ENCODE results near the gene STK32B. TPM values are rescaled to one million over a fixed set of nuclear protein-coding genes. Genes with fewer than 3 reads are reported as not detected.

The STK32B gene
- total and polyA plus RNA-seq, 2 of the 8 experiments (the other 6 are each of a cell fraction or from before 2014, with no cell fraction given) = 2.3 to 2.5 TPM

DNA sequence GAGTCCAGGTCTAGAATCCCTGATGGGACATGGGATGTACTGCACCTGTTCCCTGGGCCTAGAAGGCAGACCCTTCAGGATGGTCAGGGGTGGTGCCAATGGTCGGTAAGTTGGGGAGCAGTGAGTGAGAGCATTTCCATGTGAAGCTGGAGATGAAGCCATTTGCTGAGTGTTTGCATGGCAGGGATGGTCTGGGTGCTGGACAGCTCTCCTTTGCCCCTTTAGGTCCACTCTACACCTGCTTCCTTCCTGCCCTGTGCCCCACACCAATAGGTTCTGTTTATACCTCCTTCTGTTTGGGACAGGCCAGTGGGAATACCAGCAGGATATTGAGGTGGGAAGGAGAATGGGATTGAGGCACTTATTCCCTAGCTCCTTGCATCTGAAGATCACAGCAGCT lies 181.3 kb downstream of the STK32B start:
- WGBS, 2 experiments (ENCODE audit: extremely low coverage in 1 of 2, insufficient coverage in 1 of 2, insufficient read length in 1 of 2, insufficient replicate concordance in 2 of 2, low coverage in 1 of 2, low lambda C conversion rate in 2 of 2, missing lambda C conversion rate in 1 of 2) = 88% methylated on average over 1 of the region's 1 CpG; no CpG with 5 or more reads in 1 of the 2 experiments
- H3K79me2 ChIP-seq (ENCODE audit: control insufficient read depth in 1 of 2, insufficient read depth in 2 of 2, low read length in 2 of 2) = no peaks in the 10 kb centered on the region
- H3K4me2 ChIP-seq (ENCODE audit: insufficient read depth in 1 of 2, low read depth in 2 of 2, low read length in 2 of 2) = no peak overlapping the region
- ChIA-PET CTCF (ENCODE audit: partially characterized antibody) (interaction anchor here (0.6 to 0.7 kb wide), 2 partner anchors 11 to 30 kb away, joined by 3 to 4 read pairs; no protein-coding TSS in a partner anchor), POLR2A (ENCODE audit: partially characterized antibody) (no interaction called here)
- H4K8ac ChIP-seq (ENCODE audit: extremely low read depth, insufficient read depth, low read length) = no peak overlapping the region
- TF ChIP-seq TAF1 (IDR thresholded peaks at IDR 0.05; ENCODE audit: low read depth, low read length) (no peak), CTBP2 (IDR thresholded peaks at IDR 0.05; ENCODE audit: borderline replicate concordance, insufficient read depth, insufficient read length, low read length) (no peak), FOSL1 (IDR thresholded peaks at IDR 0.05; ENCODE audit: insufficient read depth, low read depth, low read length) (no peak), YY1 (IDR thresholded peaks at IDR 0.05; ENCODE audit: low read depth, low read length) (no peak), BCL11A (IDR thresholded peaks at IDR 0.05; ENCODE audit: low read depth in 2 of 2, low read length in 2 of 2) (no peak), KDM1A (IDR thresholded peaks at IDR 0.05; ENCODE audit: borderline replicate concordance, low read length) (no peak), BACH1 (IDR thresholded peaks at IDR 0.05; ENCODE audit: low read length) (no peak), SP1 (IDR thresholded peaks at IDR 0.05; ENCODE audit: low read depth, low read length) (no peak), HDAC2 (IDR thresholded peaks at IDR 0.05; ENCODE audit: borderline replicate concordance in 1 of 2, low read depth in 2 of 2, low read length in 2 of 2) (no peak)
- no peak overlapping the region for H2AK5ac ChIP-seq (ENCODE audit: low read depth, low read length)
- no peak for FAIRE-seq
- H3K4me3 ChIP-seq (ENCODE audit: extremely low read depth in 1 of 4, insufficient read depth in 2 of 4, low read depth in 3 of 4, low read length in 4 of 4) = no peak overlapping the region
- H3K79me1 ChIP-seq (ENCODE audit: low read depth, low read length) = no peaks in the 10 kb centered on the region
- H4K20me1 ChIP-seq (replicated peaks in 1 of 2; ENCODE audit: control insufficient read depth in 1 of 2, insufficient read depth in 2 of 2, low read length in 2 of 2) = no peaks in the 10 kb centered on the region
- no peaks in the 10 kb centered on the region; a peak in 1 of 7 replicates for H3K4me1 ChIP-seq (replicated peaks in 1 of 4; ENCODE audit: control insufficient read depth in 3 of 4, insufficient read depth in 4 of 4, low read length in 3 of 4)
- no peak overlapping the region for H2BK15ac ChIP-seq (ENCODE audit: low read length)
- H4K91ac ChIP-seq (replicated peaks; ENCODE audit: insufficient read length, low read length) = no peak overlapping the region
- no peak overlapping the region for H2BK20ac ChIP-seq (ENCODE audit: low read length)
- H3K9ac ChIP-seq (replicated peaks in 1 of 4; ENCODE audit: extremely low read depth in 1 of 4, low read depth in 3 of 4, low read length in 3 of 4) = no peak overlapping the region
- no peaks in the 10 kb centered on the region for H3K9me3 ChIP-seq (ENCODE audit: insufficient read depth in 2 of 2, low read depth in 1 of 2, low read length in 1 of 2)
- no peaks in the 10 kb centered on the region for H3K36me3 ChIP-seq (ENCODE audit: control insufficient read depth in 2 of 4, insufficient read depth in 4 of 4, low read length in 3 of 4)
- H3K14ac ChIP-seq (ENCODE audit: insufficient read length) = no peak overlapping the region
- no peak overlapping the region for H2AFZ ChIP-seq (ENCODE audit: low read length)
- H3K18ac ChIP-seq (ENCODE audit: extremely low read depth, low read length) = no peak overlapping the region
- H3K23me2 ChIP-seq (ENCODE audit: low read depth, low read length) = no peaks in the 10 kb centered on the region
- no peak overlapping the region for H2BK12ac ChIP-seq (ENCODE audit: low read depth, low read length)
- no peak overlapping the region for H3K27ac ChIP-seq (ENCODE audit: low read depth, low read length)
- H2BK5ac ChIP-seq (ENCODE audit: low read depth, low read length) = no peak overlapping the region
- H3K27me3 ChIP-seq (replicated peaks in 1 of 4; ENCODE audit: control insufficient read depth in 3 of 4, extremely low read depth in 1 of 4, insufficient read depth in 3 of 4, low read length in 3 of 4) = no peaks in the 10 kb centered on the region
- no peak overlapping the region for H3K56ac ChIP-seq (replicated peaks; ENCODE audit: insufficient read length, low read depth, low read length)
- no peak overlapping the region for H4K5ac ChIP-seq (ENCODE audit: insufficient read length, low read depth, low read length)
- no peak for DNase-seq (ENCODE audit: low read depth in 1 of 2, low spot score in 2 of 2)
- no peak overlapping the region for H3K4ac ChIP-seq (replicated peaks; ENCODE audit: insufficient read length, low read depth, low read length)
- no peak overlapping the region for H3K23ac ChIP-seq (ENCODE audit: insufficient read length)
- H2BK120ac ChIP-seq (replicated peaks; ENCODE audit: low read depth, low read length) = no peak overlapping the region

All from H1 (cell line).